ENCODE results near the gene ZNF559. TPM values are rescaled to one million over a fixed set of nuclear protein-coding genes. Genes with fewer than 3 reads are reported as not detected.

Gene ZNF559
- total RNA-seq (2021; fragmentation: NEBNext Ultra II Directional; extraction: Animal tissue kit (Norgen Biotek cat#: 25700)): 17.6 and 19.0 TPM in 2 replicates
- 3.2 and 10.2 TPM in 2 replicates for polyA plus RNA-seq (2011; rRNA removed)
- polyA plus RNA-seq (2011; cell fraction: cytosol; rRNA removed): 12.0 TPM
- polyA plus RNA-seq (2011; cell fraction: nucleus; rRNA removed): 11.3 TPM
- 14.3 to 33.9 TPM (median 16.8 TPM) in 4 replicates for polyA plus RNA-seq (2012, experiment 1 of 2)
- polyA plus RNA-seq (2012, experiment 2 of 2): 1.8 TPM
- 14.3 TPM for polyA plus RNA-seq (2013, experiment 1 of 2)
- polyA plus RNA-seq (2013, experiment 2 of 2): 13.1 TPM
- 21.4 and 22.6 TPM in 2 replicates for polyA minus RNA-seq (2011; rRNA and poly(A)+ RNA removed)
- polyA minus RNA-seq (2011; cell fraction: cytosol; rRNA and poly(A)+ RNA removed): 14.2 TPM
- polyA minus RNA-seq (2011; cell fraction: nucleus; rRNA and poly(A)+ RNA removed): 27.4 TPM
- long read RNA-seq, experiment 1, full-length matches to known transcripts: 4 of 15 reads
- long read RNA-seq, experiment 1, partial matches to known transcripts: 7 of 15 reads
- long read RNA-seq, experiment 1, other reads (novel, unspliced or antisense): 4 of 15 reads
- long read RNA-seq, experiment 2, partial matches to known transcripts: 6 of 20 reads
- long read RNA-seq, experiment 2, other reads (novel, unspliced or antisense): 9 of 20 reads

GRCh38 chr19:9323919-9324583, at the start of gene ZNF559:
Gene ZNF559 (plus strand): TSS chr19:9324179. CDS start chr19:9338550, 14,371 bp downstream.
- FAIRE-seq (no peak), DNase-seq (ENCODE audit: low read depth in 1 of 2, low spot score in 2 of 2) (peak; percentile 88 to 98)
- Histone ChIP-seq H3K18ac (ENCODE audit: extremely low read depth, low read length) (peak within 1 kb of the TSS; percentile 27; the same call in 1 of the 2 replicates), H2BK5ac (ENCODE audit: low read depth, low read length) (peak within 1 kb of the TSS; percentile 91), H3K4me1 (replicated peaks in 1 of 4; ENCODE audit: control insufficient read depth in 3 of 4, insufficient read depth in 4 of 4, low read length in 3 of 4) (no peaks in the 10 kb centered on the region; a peak in 2 of 7 replicates), H4K91ac (replicated peaks; ENCODE audit: insufficient read length, low read length) (peak within 1 kb of the TSS; percentile 56), H3K79me1 (ENCODE audit: low read depth, low read length) (peaks cover 3% of the 10 kb centered on the region; the same call in 1 of the 2 replicates), H3K27ac (ENCODE audit: low read depth, low read length) (peak within 1 kb of the TSS; percentile 42), H3K79me2 (ENCODE audit: control insufficient read depth in 1 of 2, insufficient read depth in 2 of 2, low read length in 2 of 2) (peaks cover 6 to 31% of the 10 kb centered on the region in 2 experiments), H2BK12ac (ENCODE audit: low read depth, low read length) (no peak within 1 kb of the TSS), H3K27me3 (replicated peaks in 1 of 4; ENCODE audit: control insufficient read depth in 3 of 4, extremely low read depth in 1 of 4, insufficient read depth in 3 of 4, low read length in 3 of 4) (no peaks in the 10 kb centered on the region), H3K4me3 (ENCODE audit: extremely low read depth in 1 of 4, insufficient read depth in 2 of 4, low read depth in 3 of 4, low read length in 4 of 4) (peak within 1 kb of the TSS; percentile 71 to 88 (median 75)), H3K23me2 (ENCODE audit: low read depth, low read length) (no peaks in the 10 kb centered on the region), H3K14ac (ENCODE audit: insufficient read length) (no peak within 1 kb of the TSS), H4K20me1 (replicated peaks in 1 of 2; ENCODE audit: control insufficient read depth in 1 of 2, insufficient read depth in 2 of 2, low read length in 2 of 2) (no peaks in the 10 kb centered on the region), H3K23ac (ENCODE audit: insufficient read length) (no peak within 1 kb of the TSS), H2BK120ac (replicated peaks; ENCODE audit: low read depth, low read length) (no peak within 1 kb of the TSS), H3K9ac (replicated peaks in 1 of 4; ENCODE audit: extremely low read depth in 1 of 4, low read depth in 3 of 4, low read length in 3 of 4) (peak within 1 kb of the TSS; percentile 42 to 85 (median 70); a peak in 6 of 7 replicates), H2BK15ac (ENCODE audit: low read length) (no peak within 1 kb of the TSS), H2AFZ (ENCODE audit: low read length) (peak within 1 kb of the TSS; percentile 77), H2BK20ac (ENCODE audit: low read length) (no peak within 1 kb of the TSS), H2AK5ac (ENCODE audit: low read depth, low read length) (no peak within 1 kb of the TSS), H3K9me3 (ENCODE audit: insufficient read depth in 2 of 2, low read depth in 1 of 2, low read length in 1 of 2) (peaks cover 15 to 29% of the 10 kb centered on the region in 2 experiments; a peak in 3 of 4 replicates), H3K4me2 (ENCODE audit: insufficient read depth in 1 of 2, low read depth in 2 of 2, low read length in 2 of 2) (peak within 1 kb of the TSS; percentile 67 to 74), H4K8ac (ENCODE audit: extremely low read depth, insufficient read depth, low read length) (peak within 1 kb of the TSS; percentile 90), H3K36me3 (ENCODE audit: control insufficient read depth in 2 of 4, insufficient read depth in 4 of 4, low read length in 3 of 4) (peaks cover 0 to 13% (median 6%) of the 10 kb centered on the region in 4 experiments; a peak in 4 of 8 replicates), H3K56ac (replicated peaks; ENCODE audit: insufficient read length, low read depth, low read length) (peak within 1 kb of the TSS; percentile 82), H4K5ac (ENCODE audit: insufficient read length, low read depth, low read length) (peak within 1 kb of the TSS; percentile 91), H3K4ac (replicated peaks; ENCODE audit: insufficient read length, low read depth, low read length) (no peak within 1 kb of the TSS)
- 2% methylated on average over 47 of the region's 48 CpGs; no CpG with 5 or more reads in 1 of the 2 experiments for WGBS, 2 experiments (ENCODE audit: extremely low coverage in 1 of 2, insufficient coverage in 1 of 2, insufficient read length in 1 of 2, insufficient replicate concordance in 2 of 2, low coverage in 1 of 2, low lambda C conversion rate in 2 of 2, missing lambda C conversion rate in 1 of 2)
- POLR2A ChIA-PET (ENCODE audit: partially characterized antibody): interaction anchor here (0.7 to 1.7 kb wide), 3 partner anchors 15 to 111 kb away, joined by 3 to 5 read pairs (median 4); partner anchors contain the start of genes ZNF266 and ZNF699
- CTCF ChIA-PET (ENCODE audit: partially characterized antibody): interaction anchor here (0.6 kb wide), 1 partner anchor 295 kb away, joined by 3 read pairs; no protein-coding TSS in a partner anchor
- TF ChIP-seq SUZ12 (IDR thresholded peaks at IDR 0.05; ENCODE audit: low read length): no peak
- peak; percentile 70 for TF ChIP-seq PHF8 (conservative IDR thresholded peaks at IDR 0.05; ENCODE audit: low read depth, low read length)
- peak; percentile 78 for TF ChIP-seq BRCA1 (IDR thresholded peaks at IDR 0.05; ENCODE audit: low read depth, low read length)
- TF ChIP-seq NRF1 (IDR thresholded peaks at IDR 0.05; ENCODE audit: low read depth, low read length): peak; percentile 91
- TF ChIP-seq SP2 (IDR thresholded peaks at IDR 0.05; ENCODE audit: low read length): no peak
- TF ChIP-seq YY1 (IDR thresholded peaks at IDR 0.05; ENCODE audit: low read depth, low read length): peak; percentile 90
- no peak for TF ChIP-seq TAF7 (optimal IDR thresholded peaks at IDR 0.05; ENCODE audit: borderline replicate concordance, low read depth, low read length)
- peak; percentile 69 for TF ChIP-seq POLR2AphosphoS5 (IDR thresholded peaks at IDR 0.05; ENCODE audit: low read depth, low read length)
- TF ChIP-seq KDM5A (IDR thresholded peaks at IDR 0.05; ENCODE audit: low read length): peak; percentile 33; the same call in 1 of the 2 replicates
- 0 out of 2 replicates have a peak, but pooled peaks have one; percentile 3 for TF ChIP-seq SP1 (IDR thresholded peaks at IDR 0.05; ENCODE audit: low read depth, low read length)

Measured in H1 (cell line).